GM12878 (cell line): ENCODE data around the gene ACO1. TPM values are rescaled to one million over a fixed set of nuclear protein-coding genes. Genes with fewer than 3 reads are reported as not detected.

Experiments used
- ASH2L ChIP-seq: fragments of 300-600, 200-600 bp; sonication (generic); IDR thresholded peaks from 2 replicates; pipeline ENCODE4 v1.6.1; 2017; ENCODE audit warnings: low read depth, mild to moderate bottlenecking, borderline replicate concordance
- CEBPB ChIP-seq, 2 experiments: fragments of 150-350 bp in 1 of 2; IDR thresholded peaks; 2 replicates each; pipeline ENCODE4 v1.6.1; 2012 to 2014; ENCODE audit warnings: low read depth in 2 of 2, low read length in 2 of 2, borderline replicate concordance in 1 of 2, inconsistent platforms in 1 of 2
- HDAC6 ChIP-seq: fragments of 200-600 bp; sonication (generic); IDR thresholded peaks from one replicate; pipeline ENCODE4 v1.8.0; 2017; ENCODE audit warnings: antibody characterized with exemption; ENCODE audit not compliant: unreplicated experiment
- IKZF2 ChIP-seq, 2 experiments: fragments of 450-650 bp; IDR thresholded peaks; 2 replicates each; pipeline ENCODE4 v1.6.1; 2017; ENCODE audit warnings: mild to moderate bottlenecking in 2 of 2, moderate library complexity in 2 of 2
- JUNB ChIP-seq: IDR thresholded peaks from 2 replicates; pipeline ENCODE4 v1.6.1; 2016; ENCODE audit warnings: antibody characterized with exemption, mild to moderate bottlenecking
- MXI1 ChIP-seq: fragments of 150-350 bp; IDR thresholded peaks from 2 replicates; pipeline ENCODE4 v1.6.1; 2011; ENCODE audit warnings: low read depth, mild to moderate bottlenecking, inconsistent platforms, low read length, improper control_type of control experiment
- NKRF ChIP-seq: fragments of 450-650 bp; conservative IDR thresholded peaks from 2 replicates; pipeline ENCODE4 v1.6.1; 2017; ENCODE audit warnings: mild to moderate bottlenecking, moderate library complexity
- NR2C1 ChIP-seq: fragments of 450-650 bp; IDR thresholded peaks from 2 replicates; pipeline ENCODE4 v1.6.1; 2017; ENCODE audit warnings: antibody characterized with exemption, mild to moderate bottlenecking, moderate library complexity
- PRDM15 ChIP-seq: fragments of 450-650 bp; formaldehyde crosslinking; IDR thresholded peaks from 2 replicates; pipeline ENCODE4 v1.4.0; 2020; ENCODE audit warnings: mild to moderate bottlenecking, moderate library complexity
- REST ChIP-seq: IDR thresholded peaks from 2 replicates; pipeline ENCODE4 v1.6.1; 2012; ENCODE audit warnings: mild to moderate bottlenecking, low read depth, low read length
- SUPT20H ChIP-seq: IDR thresholded peaks from 2 replicates; pipeline ENCODE4 v1.6.1; 2011; ENCODE audit warnings: low read depth, mild to moderate bottlenecking, low read length, moderate library complexity, borderline replicate concordance; ENCODE audit not compliant: control insufficient read depth
- SUZ12 ChIP-seq: fragments of 200-600 bp; sonication (generic); IDR thresholded peaks from one replicate; pipeline ENCODE4 v1.6.1; 2018; ENCODE audit warnings: antibody characterized with exemption, mild to moderate bottlenecking; ENCODE audit not compliant: unreplicated experiment
- ZBED1 ChIP-seq: IDR thresholded peaks from 2 replicates; pipeline ENCODE4 v1.6.1; 2016; ENCODE audit warnings: borderline replicate concordance
- ZNF687 ChIP-seq: fragments of 450-650 bp; IDR thresholded peaks from 2 replicates; pipeline ENCODE4 v1.6.1; 2017; ENCODE audit warnings: mild to moderate bottlenecking, moderate library complexity
- polyA plus RNA-seq, 11 experiments: library from polyadenylated mRNA; depleted of rRNA in 4 of 11; unstranded in 6 of 11; stranded (reverse) in 5 of 11; fragments of >200 nt; fragmentation: Nextera tagmentation in 4 of 11; fragmentation: Illumina TruSeq in 1 of 11; extraction: Ambion mirVana in 4 of 11; extraction: Trizol in 1 of 11; gene quantifications; 1 replicate in 1 of 11; 2 replicates in 10 of 11; pipeline versions ENCODE4 v1.2.1 to v1.2.3, GENCODE V29; 2011 to 2016; ENCODE audit warnings: inconsistent platforms in 2 of 11, missing spikeins in 2 of 11, low read depth in 1 of 11
- total RNA-seq, 4 experiments: library from RNA; depleted of rRNA in 3 of 4; stranded (reverse); fragments of >200 nt in 3 of 4; fragmentation: Illumina TruSeq in 1 of 4; extraction: Trizol in 1 of 4; gene quantifications; 2 replicates each; pipeline versions ENCODE4 v1.2.1 to v1.2.3, GENCODE V29; 2013 to 2021

The ACO1 gene
- total and polyA plus RNA-seq, 10 of the 15 experiments (the other 5 are each of a cell fraction or from before 2014, with no cell fraction given), result 0.21 to 6.5 (median 3.3) TPM

- TF ChIP-seq REST, result no peak
- no peak for TF ChIP-seq HDAC6
- TF ChIP-seq PRDM15 (CRISPR knock-in tag), result no peak
- TF ChIP-seq IKZF2 (IDR thresholded peaks at IDR 0.05), result no peak
- TF ChIP-seq NKRF, result peak; percentile 37; the same call in 1 of the 2 replicates
- 0 out of 2 replicates have a peak, but pooled peaks have one; percentile 36 for TF ChIP-seq ZNF687
- TF ChIP-seq ASH2L, result no peak
- TF ChIP-seq ZBED1, result no peak
- TF ChIP-seq CEBPB (IDR thresholded peaks at IDR 0.05; ENCODE audit: borderline replicate concordance in 1 of 2, low read depth in 2 of 2, low read length in 2 of 2), result no peak
- TF ChIP-seq SUZ12, result no peak
- no peak for TF ChIP-seq NR2C1
- peak; percentile 24; the same call in 1 of the 2 replicates for TF ChIP-seq MXI1
- TF ChIP-seq SUPT20H, result no peak
- no peak for TF ChIP-seq JUNB
Observed at GRCh38 chr9:32384364-32385151, at the start of gene ACO1 (continued).
